Stimulated activated CD8-positive, alpha-beta memory T cell treated with anti-CD3 and anti-CD28 coated beads, Interleukin-2, amount 100 ng/mL, for 1 hour (primary cell): Measurements from ENCODE around the gene KCNQ1.

Experiments used
- DNase-seq, 2 donors: peaks; one replicate each; pipeline ENCODE4 v3.0.0-alpha.2; 2020; ENCODE audit warnings: low read depth in 2 of 2

The KCNQ1 gene

DNA sequence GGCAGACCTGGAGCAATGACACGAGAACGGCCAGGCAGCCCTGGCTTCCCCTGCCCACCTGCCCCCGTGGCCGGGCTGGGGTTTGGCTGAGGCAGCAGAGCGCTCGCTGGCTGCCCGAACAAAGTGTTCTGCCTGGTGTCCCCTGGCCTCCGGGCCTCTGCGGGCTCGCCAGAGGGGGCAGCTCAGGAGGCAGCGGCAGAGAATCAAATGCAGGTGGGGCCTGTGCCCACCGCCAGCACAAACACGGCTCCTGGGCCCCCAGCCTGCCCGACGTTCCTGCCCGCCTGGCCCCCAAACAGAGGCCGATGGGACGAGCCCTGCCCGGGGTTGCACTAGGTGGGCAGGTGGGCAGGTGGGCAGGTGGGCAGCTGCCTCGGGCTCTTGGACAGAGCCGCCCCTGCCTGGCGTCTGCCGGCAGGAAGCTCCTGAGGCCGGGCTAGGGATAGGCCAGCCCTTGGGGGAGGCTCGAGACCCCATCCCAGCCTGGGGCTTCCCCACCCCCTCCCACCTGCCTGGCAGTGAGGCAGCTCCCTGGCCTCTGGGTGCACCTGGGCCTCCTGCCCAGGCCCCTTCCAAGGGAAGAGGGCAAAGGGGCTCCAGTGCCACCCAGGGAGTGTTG, 394.0 kb downstream of the KCNQ1 start:
- DNase-seq, result no peak

GRCh38 chr11:2839395-2839943, 394.7 kb downstream of the KCNQ1 start:
- DNase-seq, result no peak

DNA sequence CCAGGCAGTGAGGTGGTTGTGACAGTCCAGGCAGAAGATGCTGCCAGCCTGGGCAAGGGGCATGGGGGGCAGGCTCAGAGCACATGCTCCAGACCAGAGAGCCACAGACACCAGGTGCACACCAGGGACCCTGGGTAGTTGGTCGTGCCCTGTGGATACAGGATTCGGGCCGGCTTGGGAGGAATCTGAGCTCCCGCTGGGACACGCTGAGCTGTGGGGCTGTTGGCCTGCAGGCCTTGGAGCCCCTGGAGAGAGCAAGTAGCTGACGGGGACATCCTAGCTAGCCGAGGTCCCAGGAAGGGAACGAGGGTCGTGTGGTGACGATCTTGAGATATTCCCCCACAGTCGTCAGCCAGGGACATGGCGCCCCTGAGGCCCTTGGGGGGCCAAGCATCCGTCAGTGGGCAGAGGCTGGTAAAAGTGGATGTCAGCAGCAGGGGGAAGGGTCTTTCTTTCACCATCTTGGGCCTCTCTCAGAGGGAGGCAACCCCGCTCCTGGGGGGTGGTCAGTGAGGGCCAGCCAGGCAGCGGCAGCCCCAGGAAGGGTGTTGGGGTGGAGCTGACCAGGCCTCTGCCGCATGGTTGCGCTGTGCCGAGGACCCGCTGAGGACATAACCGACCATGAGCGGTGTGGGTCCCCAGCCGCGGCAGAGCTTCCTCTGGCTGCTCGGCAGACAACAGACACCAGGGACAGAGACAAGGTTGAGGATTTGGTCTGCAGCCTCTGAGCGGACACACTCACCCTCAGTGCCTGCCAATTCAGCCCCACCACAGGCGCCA, 396.8 kb downstream of the KCNQ1 start:
- no peak for DNase-seq

DNA sequence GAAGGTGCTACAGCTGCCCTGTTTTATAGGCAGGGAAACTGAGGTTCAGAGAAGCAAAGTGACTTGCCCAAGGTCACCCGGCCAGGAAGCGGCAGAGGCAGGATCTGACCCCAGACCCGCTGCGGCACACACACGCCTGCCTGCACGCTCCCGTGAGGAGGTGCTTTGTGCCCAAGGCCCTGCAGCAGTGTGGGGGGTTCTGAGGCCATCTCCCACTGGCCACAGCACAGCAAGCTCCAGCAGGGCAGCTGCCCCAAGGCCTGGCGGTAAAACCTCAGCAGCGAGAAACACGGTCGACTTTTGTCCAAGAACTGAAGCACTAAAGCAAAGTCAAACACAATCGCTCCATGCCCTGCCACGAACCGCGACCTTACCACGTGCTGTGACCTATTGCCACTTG, 398.1 kb downstream of the KCNQ1 start:
- no peak for DNase-seq

- DNase-seq, result no peak
These were observed 398.7 kb downstream of the KCNQ1 start for GRCh38 chr11:2843551-2843950.

- no peak for DNase-seq
These were observed 399.5 kb downstream of the KCNQ1 start for GRCh38 chr11:2844116-2844842.

DNA sequence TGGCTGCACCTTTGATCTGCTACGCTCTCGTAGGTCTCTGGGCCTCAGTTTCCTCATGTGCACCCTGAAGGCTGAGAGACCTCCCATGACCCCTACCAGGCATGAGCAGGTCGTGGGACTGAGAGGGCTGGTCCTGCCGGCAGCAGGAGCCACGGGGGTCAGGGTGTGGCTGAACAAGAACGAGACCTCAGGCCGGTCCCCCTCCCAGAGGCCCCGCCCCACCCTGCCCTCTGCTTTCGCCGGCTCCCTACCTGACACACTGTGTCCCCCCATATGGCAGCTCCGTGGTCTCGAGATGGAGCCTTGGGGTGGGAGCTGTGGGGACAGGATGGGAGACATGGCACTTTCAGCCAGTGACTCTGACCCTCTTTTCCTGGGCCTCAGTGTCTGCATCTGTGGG, 400.2 kb downstream of the KCNQ1 start:
- DNase-seq, result no peak

GRCh38 chr11:2846056-2846455, 401.2 kb downstream of the KCNQ1 start:
- no peak for DNase-seq

DNA sequence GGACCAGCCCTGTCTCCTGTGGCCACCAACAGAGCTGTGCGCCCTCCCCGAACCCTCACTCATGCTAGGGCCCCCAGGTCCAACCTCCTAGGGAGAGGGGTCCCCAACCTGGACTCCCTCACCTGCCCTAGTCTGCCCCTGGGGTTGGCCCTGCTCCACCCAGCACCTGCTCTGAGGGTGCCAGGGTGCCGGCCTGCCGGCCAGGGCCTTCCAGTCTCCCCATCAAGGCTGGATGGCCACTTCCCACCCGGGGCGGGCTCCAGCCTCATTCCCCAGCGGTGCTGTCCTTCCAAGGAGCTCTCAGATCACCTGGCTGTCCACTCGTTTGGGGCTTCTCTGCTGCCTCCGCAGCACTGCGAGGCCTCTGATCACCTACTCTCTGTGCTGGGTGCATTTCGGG, 401.7 kb downstream of the KCNQ1 start:
- DNase-seq, result no peak

DNA sequence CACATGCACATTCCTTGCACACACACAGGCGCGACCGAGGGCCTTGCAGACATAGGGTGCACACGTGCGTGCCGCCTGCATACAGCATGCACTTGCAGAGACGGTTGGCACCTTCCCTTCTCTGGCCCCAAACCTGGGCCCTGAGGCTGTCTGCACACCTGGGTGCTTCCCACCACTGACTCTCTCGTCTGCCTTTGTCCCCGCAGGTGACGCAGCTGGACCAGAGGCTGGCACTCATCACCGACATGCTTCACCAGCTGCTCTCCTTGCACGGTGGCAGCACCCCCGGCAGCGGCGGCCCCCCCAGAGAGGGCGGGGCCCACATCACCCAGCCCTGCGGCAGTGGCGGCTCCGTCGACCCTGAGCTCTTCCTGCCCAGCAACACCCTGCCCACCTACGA, 402.8 kb downstream of the KCNQ1 start:
- no peak for DNase-seq

GRCh38 chr11:2848497-2848896, 403.7 kb downstream of the KCNQ1 start:
- no peak for DNase-seq

DNA sequence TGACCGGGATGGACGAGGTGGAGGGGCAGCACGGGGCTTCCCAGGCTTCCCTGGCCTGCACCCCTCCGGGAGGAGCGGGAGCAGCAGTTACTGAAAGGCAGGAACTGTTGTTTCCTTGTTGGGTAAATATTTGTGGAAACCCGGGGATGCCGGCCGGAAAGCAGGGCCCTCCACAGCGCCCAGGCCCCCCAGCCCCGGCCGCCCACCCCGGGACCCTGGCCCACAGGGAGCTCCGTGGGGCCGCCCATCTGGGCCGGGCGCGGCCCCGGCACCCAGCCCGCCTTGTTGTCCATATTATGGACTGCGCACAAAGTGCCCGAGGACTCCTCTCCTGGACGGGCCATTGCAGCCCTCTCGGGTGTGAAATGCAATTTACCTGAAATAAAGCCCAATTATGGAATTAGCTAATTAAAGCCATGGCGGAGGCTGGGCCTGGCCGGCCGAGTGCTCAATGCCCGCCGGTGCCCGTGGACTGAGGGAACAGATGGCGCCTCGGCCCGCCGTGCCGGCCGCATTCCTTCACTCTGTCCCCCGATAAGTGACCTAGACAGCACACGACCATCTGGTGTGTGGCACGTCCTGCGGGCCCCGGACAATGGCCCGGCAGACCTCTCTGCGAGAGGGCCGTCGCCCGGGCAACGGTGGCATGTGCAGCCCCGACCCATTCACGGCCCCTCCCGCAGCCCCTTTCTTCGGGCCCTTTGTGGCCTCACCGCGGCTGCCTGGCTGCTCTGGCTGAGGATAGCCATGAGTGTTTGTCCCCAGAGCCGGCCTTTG, 405.4 kb downstream of the KCNQ1 start:
- DNase-seq, result no peak

DNA sequence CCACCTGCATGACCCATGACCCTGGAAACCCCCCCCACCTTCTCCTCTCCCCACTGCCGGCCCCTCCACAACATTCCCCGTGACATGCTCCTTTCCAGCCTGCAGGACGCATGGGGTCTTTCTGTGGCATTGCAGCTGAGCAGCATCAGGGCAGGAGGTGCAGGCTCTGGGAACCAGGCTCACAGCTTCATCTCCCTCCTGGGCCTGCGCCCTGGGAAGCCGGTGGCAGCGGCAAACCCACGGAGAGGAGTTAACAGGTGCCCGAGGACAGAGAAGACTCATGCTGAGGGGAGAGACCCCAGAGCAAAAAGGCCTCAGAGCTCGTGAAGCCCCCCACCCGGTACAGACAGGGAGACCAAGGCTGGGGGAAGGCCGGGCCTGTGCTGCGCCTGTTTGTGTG, 408.6 kb downstream of the KCNQ1 start:
- DNase-seq, result no peak

GRCh38 chr11:2853997-2854560, 409.3 kb downstream of the KCNQ1 start:
- DNase-seq, result no peak

- DNase-seq, result no peak
These were observed 410.4 kb downstream of the KCNQ1 start for GRCh38 chr11:2855162-2855561.

- no peak for DNase-seq
These were observed 412.5 kb downstream of the KCNQ1 start for GRCh38 chr11:2857276-2857675.

GRCh38 chr11:2857918-2858317, 413.1 kb downstream of the KCNQ1 start:
- no peak for DNase-seq

DNA sequence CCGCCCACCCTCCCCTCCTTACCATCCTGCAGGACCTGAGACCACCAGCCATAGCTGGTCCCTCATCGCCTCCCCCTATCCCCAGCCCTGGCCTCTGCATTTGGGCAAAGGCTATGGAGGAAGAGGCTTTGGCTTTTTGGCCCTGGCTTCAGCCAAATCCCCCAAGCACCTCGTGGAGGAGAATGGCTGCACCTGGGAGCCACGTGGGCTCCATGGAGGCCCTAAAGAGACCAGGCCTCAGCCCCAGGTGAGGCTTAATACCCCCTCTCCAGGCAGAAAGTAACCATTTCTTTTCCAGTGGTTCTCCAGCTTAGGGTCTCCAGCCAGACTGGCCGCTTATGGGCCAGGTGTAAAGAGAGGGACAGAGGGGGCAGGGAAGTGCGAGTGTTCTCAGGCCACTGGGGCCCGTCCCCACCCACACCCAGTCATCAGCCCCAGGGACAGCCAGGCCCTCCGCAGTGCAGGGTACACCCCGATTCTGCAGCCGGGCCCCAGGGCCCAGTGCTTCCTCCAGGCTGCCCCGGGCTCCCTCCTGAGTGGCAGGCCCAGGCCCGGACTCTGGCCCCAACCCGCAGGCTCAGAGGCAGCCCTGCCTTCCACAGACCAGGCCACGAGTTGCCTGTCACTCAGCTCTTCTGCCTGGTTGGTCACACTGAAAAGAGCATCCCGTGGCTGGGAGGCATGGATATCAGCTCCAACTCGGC, 414.3 kb downstream of the KCNQ1 start:
- no peak for DNase-seq

DNA sequence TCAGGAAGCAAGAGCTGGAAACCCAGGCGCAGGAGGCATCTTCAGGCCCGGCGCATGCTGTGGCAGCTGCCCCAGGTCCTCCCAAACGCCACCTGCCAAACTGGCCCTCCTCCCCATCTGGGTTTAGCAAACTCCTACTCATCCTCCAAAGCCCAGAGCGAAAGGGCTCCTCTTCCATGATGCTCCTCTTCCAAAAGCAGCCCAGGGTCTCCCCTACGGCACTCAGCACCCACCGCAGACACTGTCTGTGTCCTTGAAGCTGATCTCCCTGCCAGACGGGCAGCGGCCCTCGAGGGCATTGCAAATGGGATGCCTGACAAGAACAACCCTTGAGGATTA, 414.9 kb downstream of the KCNQ1 start:
- DNase-seq, result no peak

- DNase-seq, result no peak
These were observed 415.8 kb downstream of the KCNQ1 start for GRCh38 chr11:2860636-2861035.
